GM23338 (cell line): ENCODE data around the gene ATP6V1G3. TPM values are rescaled to one million over a fixed set of nuclear protein-coding genes. Genes with fewer than 3 reads are reported as not detected.

Experiments used
- ATAC-seq: fragments of 200-7000 bp; cut with Tn5 transposase; 3 replicates; pipeline ENCODE4 v1.9.1; 2020
- DNase-seq: peaks from one replicate; pipeline ENCODE4 v3.0.0-alpha.2; 2015; ENCODE audit warnings: low spot score
- H2AFZ ChIP-seq: fragments of 200-600 bp; sonication (generic); 2 replicates; pipeline ENCODE4 v1.8.0; 2016; ENCODE audit warnings: antibody characterized with exemption, mild to moderate bottlenecking, moderate library complexity
- H3F3A ChIP-seq: fragments of 200-600 bp; sonication (generic); replicated peaks from 2 replicates; pipeline ENCODE4 v1.8.0; 2017; ENCODE audit warnings: antibody characterized with exemption, mixed run types, low read depth
- H3K27ac ChIP-seq: fragments of 200-600 bp; sonication (generic); 2 replicates; pipeline ENCODE4 v1.6.1; 2016; ENCODE audit warnings: low read depth
- H3K27me3 ChIP-seq: fragments of 200-600 bp; sonication (generic); 2 replicates; pipeline ENCODE4 v1.8.0; 2016; ENCODE audit warnings: mild to moderate bottlenecking, mixed run types, moderate library complexity; ENCODE audit not compliant: insufficient read depth
- H3K36me3 ChIP-seq: fragments of 200-600 bp; sonication (generic); 2 replicates; pipeline ENCODE4 v1.8.0; 2016; ENCODE audit warnings: mild to moderate bottlenecking; ENCODE audit not compliant: insufficient read depth
- H3K4me1 ChIP-seq: fragments of 200-600 bp; sonication (generic); 2 replicates; pipeline ENCODE4 v1.8.0; 2016; ENCODE audit warnings: mild to moderate bottlenecking, moderate library complexity; ENCODE audit not compliant: insufficient read depth
- H3K4me2 ChIP-seq: fragments of 200-600 bp; sonication (generic); 2 replicates; pipeline ENCODE4 v1.7.1; 2017; ENCODE audit warnings: mixed run types
- H3K4me3 ChIP-seq: fragments of 200-600 bp; sonication (generic); 2 replicates; pipeline ENCODE4 v1.6.1; 2016; ENCODE audit warnings: mixed run types
- H3K79me2 ChIP-seq: fragments of 200-600 bp; sonication (generic); replicated peaks from 2 replicates; pipeline ENCODE4 v1.8.0; 2017; ENCODE audit warnings: mild to moderate bottlenecking; ENCODE audit not compliant: insufficient read depth
- H3K9me2 ChIP-seq: fragments of 200-600 bp; sonication (generic); 2 replicates; pipeline ENCODE4 v1.8.0; 2017; ENCODE audit not compliant: insufficient read depth
- H4K20me1 ChIP-seq: fragments of 200-600 bp; sonication (generic); replicated peaks from 2 replicates; pipeline ENCODE4 v1.8.0; 2017; ENCODE audit warnings: mild to moderate bottlenecking; ENCODE audit not compliant: insufficient read depth
- H3K27ac Mint-ChIP-seq: 2 replicates; pipeline ENCODE4 v1.8.0; 2020; ENCODE audit warnings: inconsistent platforms, mild to moderate bottlenecking, moderate library complexity, mixed read lengths
- H3K27me3 Mint-ChIP-seq: 3 replicates; pipeline ENCODE4 v1.8.0; 2022; ENCODE audit warnings: low read depth, mild to moderate bottlenecking, moderate library complexity, mixed read lengths, inconsistent platforms; ENCODE audit not compliant: insufficient read depth, poor library complexity
- H3K36me3 Mint-ChIP-seq: 3 replicates; pipeline ENCODE4 v1.8.0; 2021; ENCODE audit warnings: low read depth, mild to moderate bottlenecking, inconsistent platforms, moderate library complexity, mixed read lengths
- H3K4me1 Mint-ChIP-seq: 3 replicates; pipeline ENCODE4 v1.8.0; 2020; ENCODE audit warnings: mild to moderate bottlenecking, inconsistent platforms, mixed read lengths
- H3K4me3 Mint-ChIP-seq: 3 replicates; pipeline ENCODE4 v1.8.0; 2021; ENCODE audit warnings: moderate library complexity, mild to moderate bottlenecking, inconsistent platforms, mixed read lengths
- H3K9me3 Mint-ChIP-seq: 3 replicates; pipeline ENCODE4 v1.8.0; 2020; ENCODE audit warnings: moderate library complexity, mild to moderate bottlenecking, inconsistent platforms, mixed read lengths
- CREB1 ChIP-seq: fragments of 250-450 bp; sonication (Bioruptor Pico); IDR thresholded peaks from 2 replicates; pipeline ENCODE4 v1.5.0; 2020; ENCODE audit warnings: low read depth, mild to moderate bottlenecking, moderate library complexity
- EZH2 ChIP-seq: fragments of 200-600 bp; sonication (generic); IDR thresholded peaks from one replicate; pipeline ENCODE4 v1.8.0; 2017; ENCODE audit warnings: antibody characterized with exemption, mild to moderate bottlenecking, low read depth; ENCODE audit not compliant: unreplicated experiment
- JUNB ChIP-seq: IDR thresholded peaks from one replicate; pipeline ENCODE4 v1.6.1; 2016; ENCODE audit warnings: antibody characterized with exemption; ENCODE audit not compliant: unreplicated experiment
- NANOG ChIP-seq: IDR thresholded peaks from 2 replicates; pipeline ENCODE4 v1.6.1; 2016; ENCODE audit warnings: antibody characterized with exemption, borderline replicate concordance
- POLR2AphosphoS5 ChIP-seq: IDR thresholded peaks from 2 replicates; pipeline ENCODE4 v1.6.1; 2016; ENCODE audit warnings: antibody characterized with exemption, low read depth
- STAT1 ChIP-seq: IDR thresholded peaks from one replicate; pipeline ENCODE4 v1.6.1; 2016; ENCODE audit warnings: antibody characterized with exemption; ENCODE audit not compliant: unreplicated experiment
- ZNF114 ChIP-seq: fragments of 250-450 bp; sonication (Bioruptor Pico); IDR thresholded peaks from 2 replicates; pipeline ENCODE4 v1.5.0; 2020; ENCODE audit warnings: mild to moderate bottlenecking, moderate library complexity
- ZNF331 ChIP-seq: fragments of 250-450 bp; sonication (Bioruptor Pico); IDR thresholded peaks from 2 replicates; pipeline ENCODE4 v1.5.0; 2020; ENCODE audit warnings: low read depth, mild to moderate bottlenecking, moderate library complexity
- polyA plus RNA-seq: library from polyadenylated mRNA; unstranded; fragments of >200 nt; fragmentation: Nextera tagmentation; extraction: Ambion mirVana; gene quantifications from 2 replicates; pipeline ENCODE4 v1.2.1, GENCODE V29; 2016
- total RNA-seq: library from RNA; depleted of rRNA; stranded (reverse); fragments of >200 nt; shearing (Covaris generic); gene quantifications from 2 replicates; pipeline ENCODE4 v1.2.3, GENCODE V29; 2014
- TF ChIP-seq, protein P1 (sequence below): IDR thresholded peaks from one replicate; pipeline ENCODE4 v1.6.1; 2018; ENCODE audit warnings: antibody characterized with exemption; ENCODE audit not compliant: unreplicated experiment
- TF ChIP-seq, protein P2 (sequence below): IDR thresholded peaks from 2 replicates; pipeline ENCODE4 v1.6.1; 2016; ENCODE audit warnings: antibody characterized with exemption
- TF ChIP-seq, protein P3 (sequence below): fragments of 250-450 bp; sonication (Bioruptor Pico); IDR thresholded peaks from 2 replicates; pipeline ENCODE4 v1.5.0; 2020; ENCODE audit warnings: mild to moderate bottlenecking, moderate library complexity

Gene ATP6V1G3
- total and polyA plus RNA-seq, 2 experiments from 2014 or later, result not detected

DNA sequence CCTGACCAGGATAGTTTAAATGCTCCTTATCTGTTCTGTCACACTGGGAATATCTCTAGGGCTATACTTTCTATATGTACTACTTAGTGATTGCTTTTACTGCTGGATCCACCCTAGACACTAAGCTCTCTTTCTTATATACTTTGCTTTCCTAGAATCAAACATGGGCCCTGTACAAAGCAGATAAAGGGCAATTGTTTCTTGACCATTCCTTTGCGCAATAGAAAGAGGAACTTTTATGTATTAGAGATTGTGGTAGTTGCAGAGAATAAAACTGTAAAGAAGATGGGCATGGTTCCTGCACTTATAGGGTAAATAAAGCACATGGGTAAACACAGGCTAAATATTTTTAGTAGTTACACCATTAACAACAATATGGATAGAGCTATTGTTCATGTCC is 58.8 kb downstream of the ATP6V1G3 start:
- Histone ChIP-seq H3K9me2 (no peaks in the 10 kb centered on the region), H3F3A (no peaks in the 10 kb centered on the region), H2AFZ (no peak overlapping the region), H4K20me1 (no peaks in the 10 kb centered on the region), H3K27ac (no peak overlapping the region), H3K79me2 (no peaks in the 10 kb centered on the region), H3K4me3 (no peak overlapping the region), H3K4me1 (no peaks in the 10 kb centered on the region), H3K4me2 (no peak overlapping the region), H3K36me3 (no peaks in the 10 kb centered on the region), H3K27me3 (no peaks in the 10 kb centered on the region)
- DNase-seq (no peak), ATAC-seq (no peak)
- Mint-ChIP-seq H3K27me3 (no peaks in the 10 kb centered on the region), H3K4me1 (no peaks in the 10 kb centered on the region), H3K36me3 (no peaks in the 10 kb centered on the region), H3K9me3 (no peaks in the 10 kb centered on the region), H3K4me3 (no peak overlapping the region), H3K27ac (no peak overlapping the region)
- TF ChIP-seq POLR2AphosphoS5 (no peak), CREB1 (CRISPR knock-in tag) (no peak)

DNA sequence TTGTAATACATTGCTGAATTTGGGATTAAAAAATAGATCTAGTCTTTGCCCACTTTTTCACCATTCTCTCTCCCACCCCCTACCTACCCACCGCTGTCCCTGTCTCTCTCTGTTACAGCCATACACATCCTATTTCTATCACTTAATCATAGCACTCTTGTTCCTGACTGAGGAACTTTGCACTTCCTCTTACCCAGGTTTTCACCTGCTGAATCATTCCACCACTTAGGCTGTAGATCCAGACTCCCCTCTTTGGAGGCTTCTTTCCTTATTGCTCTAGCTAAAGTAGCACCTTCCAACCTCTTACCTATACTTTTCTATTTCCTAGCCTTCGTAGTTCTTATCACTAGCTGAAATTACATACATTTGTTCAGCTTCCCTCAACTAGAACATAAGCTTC is 59.6 kb downstream of the ATP6V1G3 start:
- Mint-ChIP-seq H3K9me3 (no peaks in the 10 kb centered on the region), H3K4me1 (no peaks in the 10 kb centered on the region), H3K27ac (no peak overlapping the region), H3K27me3 (no peaks in the 10 kb centered on the region), H3K36me3 (no peaks in the 10 kb centered on the region), H3K4me3 (no peak overlapping the region)
- DNase-seq (no peak), ATAC-seq (no peak)
- Histone ChIP-seq H3K4me3 (no peak overlapping the region), H3F3A (no peaks in the 10 kb centered on the region), H3K79me2 (no peaks in the 10 kb centered on the region), H4K20me1 (no peaks in the 10 kb centered on the region), H3K36me3 (no peaks in the 10 kb centered on the region), H3K27me3 (no peaks in the 10 kb centered on the region), H3K4me1 (no peaks in the 10 kb centered on the region), H3K9me2 (no peaks in the 10 kb centered on the region), H3K4me2 (no peak overlapping the region), H2AFZ (no peak overlapping the region), H3K27ac (no peak overlapping the region)
- TF ChIP-seq, protein P1, sequence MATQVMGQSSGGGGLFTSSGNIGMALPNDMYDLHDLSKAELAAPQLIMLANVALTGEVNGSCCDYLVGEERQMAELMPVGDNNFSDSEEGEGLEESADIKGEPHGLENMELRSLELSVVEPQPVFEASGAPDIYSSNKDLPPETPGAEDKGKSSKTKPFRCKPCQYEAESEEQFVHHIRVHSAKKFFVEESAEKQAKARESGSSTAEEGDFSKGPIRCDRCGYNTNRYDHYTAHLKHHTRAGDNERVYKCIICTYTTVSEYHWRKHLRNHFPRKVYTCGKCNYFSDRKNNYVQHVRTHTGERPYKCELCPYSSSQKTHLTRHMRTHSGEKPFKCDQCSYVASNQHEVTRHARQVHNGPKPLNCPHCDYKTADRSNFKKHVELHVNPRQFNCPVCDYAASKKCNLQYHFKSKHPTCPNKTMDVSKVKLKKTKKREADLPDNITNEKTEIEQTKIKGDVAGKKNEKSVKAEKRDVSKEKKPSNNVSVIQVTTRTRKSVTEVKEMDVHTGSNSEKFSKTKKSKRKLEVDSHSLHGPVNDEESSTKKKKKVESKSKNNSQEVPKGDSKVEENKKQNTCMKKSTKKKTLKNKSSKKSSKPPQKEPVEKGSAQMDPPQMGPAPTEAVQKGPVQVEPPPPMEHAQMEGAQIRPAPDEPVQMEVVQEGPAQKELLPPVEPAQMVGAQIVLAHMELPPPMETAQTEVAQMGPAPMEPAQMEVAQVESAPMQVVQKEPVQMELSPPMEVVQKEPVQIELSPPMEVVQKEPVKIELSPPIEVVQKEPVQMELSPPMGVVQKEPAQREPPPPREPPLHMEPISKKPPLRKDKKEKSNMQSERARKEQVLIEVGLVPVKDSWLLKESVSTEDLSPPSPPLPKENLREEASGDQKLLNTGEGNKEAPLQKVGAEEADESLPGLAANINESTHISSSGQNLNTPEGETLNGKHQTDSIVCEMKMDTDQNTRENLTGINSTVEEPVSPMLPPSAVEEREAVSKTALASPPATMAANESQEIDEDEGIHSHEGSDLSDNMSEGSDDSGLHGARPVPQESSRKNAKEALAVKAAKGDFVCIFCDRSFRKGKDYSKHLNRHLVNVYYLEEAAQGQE, result no peak
- TF ChIP-seq, protein P2, sequence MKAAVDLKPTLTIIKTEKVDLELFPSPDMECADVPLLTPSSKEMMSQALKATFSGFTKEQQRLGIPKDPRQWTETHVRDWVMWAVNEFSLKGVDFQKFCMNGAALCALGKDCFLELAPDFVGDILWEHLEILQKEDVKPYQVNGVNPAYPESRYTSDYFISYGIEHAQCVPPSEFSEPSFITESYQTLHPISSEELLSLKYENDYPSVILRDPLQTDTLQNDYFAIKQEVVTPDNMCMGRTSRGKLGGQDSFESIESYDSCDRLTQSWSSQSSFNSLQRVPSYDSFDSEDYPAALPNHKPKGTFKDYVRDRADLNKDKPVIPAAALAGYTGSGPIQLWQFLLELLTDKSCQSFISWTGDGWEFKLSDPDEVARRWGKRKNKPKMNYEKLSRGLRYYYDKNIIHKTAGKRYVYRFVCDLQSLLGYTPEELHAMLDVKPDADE, result no peak
- TF ChIP-seq, protein P3, sequence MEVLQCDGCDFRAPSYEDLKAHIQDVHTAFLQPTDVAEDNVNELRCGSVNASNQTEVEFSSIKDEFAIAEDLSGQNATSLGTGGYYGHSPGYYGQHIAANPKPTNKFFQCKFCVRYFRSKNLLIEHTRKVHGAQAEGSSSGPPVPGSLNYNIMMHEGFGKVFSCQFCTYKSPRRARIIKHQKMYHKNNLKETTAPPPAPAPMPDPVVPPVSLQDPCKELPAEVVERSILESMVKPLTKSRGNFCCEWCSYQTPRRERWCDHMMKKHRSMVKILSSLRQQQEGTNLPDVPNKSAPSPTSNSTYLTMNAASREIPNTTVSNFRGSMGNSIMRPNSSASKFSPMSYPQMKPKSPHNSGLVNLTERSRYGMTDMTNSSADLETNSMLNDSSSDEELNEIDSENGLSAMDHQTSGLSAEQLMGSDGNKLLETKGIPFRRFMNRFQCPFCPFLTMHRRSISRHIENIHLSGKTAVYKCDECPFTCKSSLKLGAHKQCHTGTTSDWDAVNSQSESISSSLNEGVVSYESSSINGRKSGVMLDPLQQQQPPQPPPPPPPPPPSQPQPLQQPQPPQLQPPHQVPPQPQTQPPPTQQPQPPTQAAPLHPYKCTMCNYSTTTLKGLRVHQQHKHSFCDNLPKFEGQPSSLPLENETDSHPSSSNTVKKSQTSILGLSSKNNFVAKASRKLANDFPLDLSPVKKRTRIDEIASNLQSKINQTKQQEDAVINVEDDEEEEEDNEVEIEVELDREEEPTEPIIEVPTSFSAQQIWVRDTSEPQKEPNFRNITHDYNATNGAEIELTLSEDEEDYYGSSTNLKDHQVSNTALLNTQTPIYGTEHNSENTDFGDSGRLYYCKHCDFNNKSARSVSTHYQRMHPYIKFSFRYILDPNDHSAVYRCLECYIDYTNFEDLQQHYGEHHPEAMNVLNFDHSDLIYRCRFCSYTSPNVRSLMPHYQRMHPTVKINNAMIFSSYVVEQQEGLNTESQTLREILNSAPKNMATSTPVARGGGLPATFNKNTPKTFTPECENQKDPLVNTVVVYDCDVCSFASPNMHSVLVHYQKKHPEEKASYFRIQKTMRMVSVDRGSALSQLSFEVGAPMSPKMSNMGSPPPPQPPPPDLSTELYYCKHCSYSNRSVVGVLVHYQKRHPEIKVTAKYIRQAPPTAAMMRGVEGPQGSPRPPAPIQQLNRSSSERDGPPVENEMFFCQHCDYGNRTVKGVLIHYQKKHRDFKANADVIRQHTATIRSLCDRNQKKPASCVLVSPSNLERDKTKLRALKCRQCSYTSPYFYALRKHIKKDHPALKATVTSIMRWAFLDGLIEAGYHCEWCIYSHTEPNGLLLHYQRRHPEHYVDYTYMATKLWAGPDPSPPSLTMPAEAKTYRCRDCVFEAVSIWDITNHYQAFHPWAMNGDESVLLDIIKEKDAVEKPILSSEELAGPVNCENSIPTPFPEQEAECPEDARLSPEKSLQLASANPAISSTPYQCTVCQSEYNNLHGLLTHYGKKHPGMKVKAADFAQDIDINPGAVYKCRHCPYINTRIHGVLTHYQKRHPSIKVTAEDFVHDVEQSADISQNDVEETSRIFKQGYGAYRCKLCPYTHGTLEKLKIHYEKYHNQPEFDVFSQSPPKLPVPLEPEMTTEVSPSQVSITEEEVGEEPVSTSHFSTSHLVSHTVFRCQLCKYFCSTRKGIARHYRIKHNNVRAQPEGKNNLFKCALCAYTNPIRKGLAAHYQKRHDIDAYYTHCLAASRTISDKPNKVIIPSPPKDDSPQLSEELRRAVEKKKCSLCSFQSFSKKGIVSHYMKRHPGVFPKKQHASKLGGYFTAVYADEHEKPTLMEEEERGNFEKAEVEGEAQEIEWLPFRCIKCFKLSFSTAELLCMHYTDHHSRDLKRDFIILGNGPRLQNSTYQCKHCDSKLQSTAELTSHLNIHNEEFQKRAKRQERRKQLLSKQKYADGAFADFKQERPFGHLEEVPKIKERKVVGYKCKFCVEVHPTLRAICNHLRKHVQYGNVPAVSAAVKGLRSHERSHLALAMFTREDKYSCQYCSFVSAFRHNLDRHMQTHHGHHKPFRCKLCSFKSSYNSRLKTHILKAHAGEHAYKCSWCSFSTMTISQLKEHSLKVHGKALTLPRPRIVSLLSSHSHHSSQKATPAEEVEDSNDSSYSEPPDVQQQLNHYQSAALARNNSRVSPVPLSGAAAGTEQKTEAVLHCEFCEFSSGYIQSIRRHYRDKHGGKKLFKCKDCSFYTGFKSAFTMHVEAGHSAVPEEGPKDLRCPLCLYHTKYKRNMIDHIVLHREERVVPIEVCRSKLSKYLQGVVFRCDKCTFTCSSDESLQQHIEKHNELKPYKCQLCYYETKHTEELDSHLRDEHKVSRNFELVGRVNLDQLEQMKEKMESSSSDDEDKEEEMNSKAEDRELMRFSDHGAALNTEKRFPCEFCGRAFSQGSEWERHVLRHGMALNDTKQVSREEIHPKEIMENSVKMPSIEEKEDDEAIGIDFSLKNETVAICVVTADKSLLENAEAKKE (CRISPR knock-in tag), result no peak
- no peak for TF ChIP-seq JUNB
- no peak for TF ChIP-seq NANOG
- no peak for TF ChIP-seq POLR2AphosphoS5
- no peak for TF ChIP-seq STAT1
- no peak for TF ChIP-seq EZH2
- no peak for TF ChIP-seq ZNF114 (CRISPR knock-in tag)
- no peak for TF ChIP-seq ZNF331
- TF ChIP-seq CREB1 (CRISPR knock-in tag), result no peak
